Heart right ventricle (tissue), 16 donors: ENCODE measurements around the gene SMARCA2. TPM values are rescaled to one million over a fixed set of nuclear protein-coding genes. Genes with fewer than 3 reads are reported as not detected.

ENCODE experiments used
- ATAC-seq, 8 donors: fragments of 200-7000 bp; cut with Tn5 transposase; one replicate each; pipeline ENCODE4 v1.9.1; 2020; ENCODE audit warnings: mild to moderate bottlenecking in 8 of 8, moderate library complexity in 8 of 8, moderate number of reproducible peaks in 1 of 8
- DNase-seq, 2 donors: peaks; one replicate each; pipeline ENCODE4 v3.0.0-alpha.2; 2020
- H3K27ac ChIP-seq, 10 donors: fragments of 200-600 bp; sonication (generic) in 2 of 10; one replicate each; pipeline versions ENCODE4 v1.5.0 to v1.8.0; 2020 to 2022; ENCODE audit warnings: mild to moderate bottlenecking in 3 of 10
- H3K27me3 ChIP-seq, 7 donors: fragments of 200-600 bp; one replicate each; pipeline ENCODE4 v1.8.0; 2021 to 2022; ENCODE audit warnings: mild to moderate bottlenecking in 2 of 7
- H3K36me3 ChIP-seq, 9 donors: fragments of 200-600 bp; sonication (generic) in 1 of 9; one replicate each; pipeline versions ENCODE4 v1.5.0 to v1.8.0; 2020 to 2022; ENCODE audit warnings: mild to moderate bottlenecking in 2 of 9
- H3K4me1 ChIP-seq, 9 donors: fragments of 200-600 bp; sonication (generic) in 1 of 9; one replicate each; pipeline versions ENCODE4 v1.5.0 to v1.8.0; 2020 to 2022; ENCODE audit warnings: mild to moderate bottlenecking in 4 of 9
- H3K4me3 ChIP-seq, 10 donors: fragments of 200-600 bp; sonication (generic) in 2 of 10; one replicate each; pipeline versions ENCODE4 v1.5.0 to v1.8.0; 2020 to 2022; ENCODE audit warnings: mild to moderate bottlenecking in 7 of 10, moderate library complexity in 2 of 10
- H3K9me3 ChIP-seq, 11 donors: fragments of 200-600 bp in 10 of 11; sonication (generic) in 2 of 11; one replicate each; pipeline versions ENCODE4 v1.5.0 to v1.8.0; 2013 to 2022; ENCODE audit warnings: mild to moderate bottlenecking in 2 of 11, control low read depth in 1 of 11, moderate library complexity in 1 of 11
- WGBS, 2 donors: extraction: QIAGEN DNeasy Blood & Tissue Kit; methylation state at CpG; one replicate each; pipeline ENCODE4 v1.1.7; 2013; ENCODE audit warnings: inconsistent platforms in 1 of 2; 5-methylcytosine and 5-hydroxymethylcytosine counted together
- intact Hi-C, 10 donors: fragments of 100-400 bp; cut with DNase I; formaldehyde crosslinking; loops; one replicate each; pipeline versions ENCODE4 v1.11.1 to v1.14.2; 2022
- polyA plus RNA-seq, 2 donors: library from polyadenylated mRNA; stranded (reverse); fragments of 200-250 nt; gene quantifications; one replicate each; pipeline ENCODE4 v1.2.3, GENCODE V29; 2013
- total RNA-seq, 10 donors: library from RNA; stranded (reverse); fragmentation: NEBNext Ultra II Directional in 3 of 10; extraction: Animal tissue kit (Norgen Biotek cat#: 25700) in 3 of 10; gene quantifications; one replicate each; pipeline versions ENCODE4 v1.2.1 to v1.2.4, GENCODE V29; 2021 to 2023
- TF ChIP-seq, protein P1 (sequence below), 9 donors: fragments of 200-600 bp; sonication (generic) in 2 of 9; IDR thresholded peaks; one replicate each; pipeline versions ENCODE4 v1.5.0 to v1.8.0; 2021 to 2022; ENCODE audit warnings: antibody characterized with exemption in 9 of 9, mild to moderate bottlenecking in 5 of 9, moderate library complexity in 1 of 9
- donor health status: Arrhythmogenic right ventricular cardiomyopathy.
- donor health status: ischemic (EF 13 %, LVEDD 7.1; RV severe dilation, severe dysfunction).
- donor health status: healthy with polysubstance abuse.
- donor health status: DM: no; HTN: yes; CAD: no.
- donor health status: DM: no; HTN: no; CAD: no.
- donor health status: ischemic (EF 25% LVEDD 6.9; RV normal size, moderate dysfunction).
- donor health status: ischemic (EF 25% LVEDD 5.7; RV mildly dilated, moderate dysfunction).
- donor health status: healthy.
- donor health status: DM: yes; HTN: yes; CAD: no.
- donor health status: Ischemic cardiomyopathy.
- donor health status: ischemic (EF 35%, LVEDD 5.7; RV mildly dilated, moderate dysfunction).
- donor health status: nonischemic (EF 11% LVEDD 7.7; RV severe dilation, severe dysfunction).
- donor health status: DM: yes; HTN: yes; CAD: no.
- donor health status: PGD.
- donor health status: ischemic (EF 29% LVEDD 5.4; RV normal size, mild dysfunction).
- donor health status: nonischemic (EF 23%, LVEDD 6.1; RV moderate dilation, normal function).

Gene SMARCA2
- total and polyA plus RNA-seq, 12 donors: 26.5 to 140 (median 105) TPM

DNA sequence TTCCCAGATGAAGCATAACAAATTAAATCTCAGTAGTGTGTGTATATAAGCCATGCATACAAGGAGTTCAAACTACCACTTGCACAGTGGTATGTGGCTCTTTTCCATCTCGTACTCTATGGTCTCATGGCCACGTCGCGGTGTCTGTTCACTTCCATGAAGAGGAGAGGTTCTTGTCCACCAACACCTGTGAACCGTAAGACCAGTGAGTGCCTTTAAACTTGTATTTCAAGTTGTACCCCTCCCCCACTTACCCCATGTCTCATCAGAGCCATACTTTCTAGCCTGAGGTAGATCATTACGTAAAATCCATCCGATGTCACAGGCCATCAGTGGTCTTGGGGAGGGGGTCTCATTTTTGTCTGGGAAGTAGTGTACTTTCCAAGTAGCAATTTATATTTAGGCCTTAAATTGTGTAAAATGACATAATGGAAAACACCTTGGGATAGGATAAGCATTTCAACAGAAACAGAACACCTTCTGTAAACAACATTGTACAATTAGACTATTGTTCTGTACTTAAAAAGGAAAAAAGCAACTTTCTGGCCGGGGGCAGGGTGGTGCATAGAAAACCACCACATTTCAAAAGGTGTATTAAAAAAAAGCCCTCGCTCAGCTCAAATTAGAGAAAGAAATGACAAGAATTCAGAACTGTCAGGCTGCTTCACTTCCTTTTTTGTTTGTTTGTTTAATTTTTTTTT is 163.0 kb downstream of the SMARCA2 start:
- intact Hi-C loops: loop anchor here in 1 of 10 donors (5.0 kb wide), 1 partner anchor 46 kb away; no protein-coding TSS in a partner anchor
- Histone ChIP-seq H3K9me3 (no peaks in the 10 kb centered on the region), H3K36me3 (peaks cover 0 to 27% (median 13%) of the 10 kb centered on the region in 9 donors), H3K4me3 (no peak overlapping the region), H3K27me3 (no peaks in the 10 kb centered on the region), H3K4me1 (peaks cover 0 to 19% (median 4%) of the 10 kb centered on the region in 9 donors), H3K27ac (peak overlapping the region in 1 of 10 donors; percentile 12)
- ATAC-seq: no peak
- no peak for DNase-seq
- WGBS, 2 donors: 88 to 93% methylated on average over 9 of the region's 9 CpGs
- TF ChIP-seq, protein P1, sequence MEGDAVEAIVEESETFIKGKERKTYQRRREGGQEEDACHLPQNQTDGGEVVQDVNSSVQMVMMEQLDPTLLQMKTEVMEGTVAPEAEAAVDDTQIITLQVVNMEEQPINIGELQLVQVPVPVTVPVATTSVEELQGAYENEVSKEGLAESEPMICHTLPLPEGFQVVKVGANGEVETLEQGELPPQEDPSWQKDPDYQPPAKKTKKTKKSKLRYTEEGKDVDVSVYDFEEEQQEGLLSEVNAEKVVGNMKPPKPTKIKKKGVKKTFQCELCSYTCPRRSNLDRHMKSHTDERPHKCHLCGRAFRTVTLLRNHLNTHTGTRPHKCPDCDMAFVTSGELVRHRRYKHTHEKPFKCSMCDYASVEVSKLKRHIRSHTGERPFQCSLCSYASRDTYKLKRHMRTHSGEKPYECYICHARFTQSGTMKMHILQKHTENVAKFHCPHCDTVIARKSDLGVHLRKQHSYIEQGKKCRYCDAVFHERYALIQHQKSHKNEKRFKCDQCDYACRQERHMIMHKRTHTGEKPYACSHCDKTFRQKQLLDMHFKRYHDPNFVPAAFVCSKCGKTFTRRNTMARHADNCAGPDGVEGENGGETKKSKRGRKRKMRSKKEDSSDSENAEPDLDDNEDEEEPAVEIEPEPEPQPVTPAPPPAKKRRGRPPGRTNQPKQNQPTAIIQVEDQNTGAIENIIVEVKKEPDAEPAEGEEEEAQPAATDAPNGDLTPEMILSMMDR (IDR thresholded peaks at IDR 0.05): no peak

DNA sequence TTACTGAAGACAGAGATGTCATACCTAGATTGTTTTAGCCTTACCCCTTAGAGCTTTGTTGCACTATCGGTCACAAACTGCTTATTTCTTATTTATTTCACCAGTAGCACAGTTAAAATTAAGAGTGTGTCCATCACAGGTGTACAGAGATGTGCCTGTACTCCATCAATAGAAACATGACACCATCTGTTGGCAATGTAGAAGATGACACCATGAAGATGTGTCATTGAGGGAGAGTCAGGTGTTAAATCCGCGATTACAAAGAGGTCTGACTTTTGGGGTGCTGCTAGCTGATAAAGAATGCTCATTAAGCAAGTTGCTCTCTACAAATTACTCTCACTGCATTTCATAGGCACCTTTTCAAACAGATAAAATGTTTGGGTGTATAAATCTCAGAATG is 164.4 kb downstream of the SMARCA2 start:
- no peak for ATAC-seq
- Histone ChIP-seq H3K27ac (no peak overlapping the region), H3K4me1 (peaks cover 0 to 11% (median 4%) of the 10 kb centered on the region in 9 donors), H3K4me3 (no peak overlapping the region), H3K9me3 (no peaks in the 10 kb centered on the region), H3K36me3 (peaks cover 0 to 41% (median 26%) of the 10 kb centered on the region in 9 donors), H3K27me3 (no peaks in the 10 kb centered on the region)
- TF ChIP-seq, protein P1 (IDR thresholded peaks at IDR 0.05): peak in 1 of 9 donors; percentile 4
- intact Hi-C loops: loop anchor here in 1 of 10 donors (5.0 kb wide), 1 partner anchor 47 kb away; no protein-coding TSS in a partner anchor
- DNase-seq: no peak
- 84 to 86% methylated on average over 3 of the region's 3 CpGs for WGBS, 2 donors

DNA sequence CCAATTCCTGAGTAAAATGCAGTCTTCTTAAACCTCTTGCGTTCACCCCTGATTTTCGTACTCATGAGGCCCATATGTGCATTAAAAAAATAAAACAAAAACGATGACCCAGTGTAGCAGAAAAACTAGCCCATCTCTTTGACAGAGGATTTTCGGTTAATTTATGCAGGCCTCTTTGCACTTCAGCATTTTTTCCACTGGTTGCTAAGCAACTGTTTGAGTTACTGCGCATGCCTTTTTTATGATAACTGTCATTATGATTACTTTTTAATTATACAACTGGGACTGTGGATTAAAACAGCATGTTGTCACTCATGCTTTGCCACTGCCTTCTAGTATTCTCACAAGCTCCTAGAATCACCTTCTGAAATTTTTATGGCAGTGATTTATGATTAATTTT is 165.0 kb downstream of the SMARCA2 start:
- Histone ChIP-seq H3K27ac (no peak overlapping the region), H3K4me1 (peaks cover 0 to 11% (median 4%) of the 10 kb centered on the region in 9 donors), H3K9me3 (no peaks in the 10 kb centered on the region), H3K4me3 (no peak overlapping the region), H3K36me3 (peaks cover 0 to 47% (median 26%) of the 10 kb centered on the region in 9 donors), H3K27me3 (no peaks in the 10 kb centered on the region)
- DNase-seq (no peak), ATAC-seq (no peak)
- TF ChIP-seq, protein P1 (IDR thresholded peaks at IDR 0.05): no peak
- intact Hi-C loops: loop anchor here in 1 of 10 donors (2.0 kb wide), 1 partner anchor 47 kb away; no protein-coding TSS in a partner anchor
- WGBS, 2 donors: 72 to 82% methylated on average over 5 of the region's 5 CpGs

DNA sequence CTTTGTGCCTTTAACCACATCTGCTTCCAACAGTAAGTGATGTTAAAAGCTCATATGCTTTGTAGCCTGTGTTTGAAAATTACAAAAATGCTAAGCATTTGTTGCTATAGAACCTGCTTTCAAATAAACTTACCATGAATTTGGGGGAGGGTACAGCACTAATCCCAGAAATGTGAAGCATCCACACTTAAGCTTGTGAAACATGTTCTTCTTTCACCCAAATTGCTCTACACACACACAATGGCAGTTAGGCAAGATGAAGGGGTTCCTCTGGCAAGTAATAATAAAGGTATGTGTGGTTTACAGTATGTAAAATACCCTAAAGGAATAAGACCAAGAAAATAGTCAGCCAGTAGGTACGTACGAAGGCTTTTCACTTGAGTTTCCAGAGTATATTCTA is 165.6 kb downstream of the SMARCA2 start:
- intact Hi-C loops: loop anchor here in 1 of 10 donors (2.0 kb wide), 1 partner anchor 48 kb away; no protein-coding TSS in a partner anchor

More for the DNA sequence above, 165.6 kb downstream of the SMARCA2 start:
- Histone ChIP-seq H3K4me1 (peaks cover 0 to 11% (median 4%) of the 10 kb centered on the region in 9 donors), H3K27ac (no peak overlapping the region), H3K9me3 (no peaks in the 10 kb centered on the region), H3K27me3 (no peaks in the 10 kb centered on the region), H3K4me3 (no peak overlapping the region), H3K36me3 (peaks cover 0 to 52% (median 26%) of the 10 kb centered on the region in 9 donors)
- TF ChIP-seq, protein P1 (IDR thresholded peaks at IDR 0.05): no peak
- DNase-seq (no peak), ATAC-seq (no peak)
- 95 to 99% methylated on average over 2 of the region's 2 CpGs for WGBS, 2 donors
